ENCODE measurements around the gene PIGR. TPM values are rescaled to one million over a fixed set of nuclear protein-coding genes. Genes with fewer than 3 reads are reported as not detected.

The PIGR gene
- total RNA-seq, 1 experiment from 2014 or later, result not detected

- no peak overlapping the region for H3K18ac ChIP-seq (ENCODE audit: insufficient read length, low read depth, low read length)
- WGBS (ENCODE audit: extremely low coverage, insufficient read length, low lambda C conversion rate), result no CpG with 5 or more reads among the region's 8 CpGs
- Mint-ChIP-seq H3K4me3 (no peak overlapping the region), H3K36me3 (ENCODE audit: insufficient read depth in 1 of 3, low read depth in 3 of 3) (no peaks in the 10 kb centered on the region), H3K27ac (no peak overlapping the region), H3K4me1 (peaks cover 2 to 3% of the 10 kb centered on the region in 2 experiments; a peak in 2 of 4 replicates), H3K9me3 (no peaks in the 10 kb centered on the region), H3K27me3 (ENCODE audit: low read depth) (peaks cover 4% of the 10 kb centered on the region; the same call in 1 of the 2 replicates)
- H3K27ac ChIP-seq (ENCODE audit: insufficient read length, low read depth, low read length), result no peak overlapping the region
- no peak overlapping the region for H4K91ac ChIP-seq (ENCODE audit: insufficient read length, low read depth, low read length)
- H3K9me3 ChIP-seq (ENCODE audit: control insufficient read depth, low read depth, low read length), result no peaks in the 10 kb centered on the region
- H2BK5ac ChIP-seq (ENCODE audit: insufficient read length, low read length), result no peak overlapping the region
- H3K56ac ChIP-seq (ENCODE audit: insufficient read length, low read depth, low read length), result no peak overlapping the region
- no peak overlapping the region for H2AFZ ChIP-seq (ENCODE audit: low read length)
- H2BK12ac ChIP-seq (ENCODE audit: insufficient read length, low read depth, low read length), result no peak overlapping the region
- H3K9ac ChIP-seq (ENCODE audit: extremely low read depth, insufficient read length, low read length), result no peak overlapping the region
- no peak overlapping the region for H3K4ac ChIP-seq (ENCODE audit: low read depth, low read length)
- no peaks in the 10 kb centered on the region for H4K20me1 ChIP-seq (ENCODE audit: control insufficient read depth, insufficient read depth, insufficient read length)
- no peak overlapping the region for H3T11ph ChIP-seq (ENCODE audit: low read length)
- no peaks in the 10 kb centered on the region for H3K79me1 ChIP-seq (ENCODE audit: insufficient read depth, low read depth, low read length, poor library complexity, severe bottlenecking)
- no peak overlapping the region for H2BK120ac ChIP-seq (ENCODE audit: low read depth, low read length, poor library complexity, severe bottlenecking)
- no peak overlapping the region for H4K5ac ChIP-seq (ENCODE audit: insufficient read length, low read depth, low read length)
- no peak overlapping the region for H3K23ac ChIP-seq (ENCODE audit: insufficient read length, low read depth, low read length)
- no peaks in the 10 kb centered on the region for H3K4me1 ChIP-seq (ENCODE audit: insufficient read depth, low read length)
- no peak overlapping the region for H2BK15ac ChIP-seq (ENCODE audit: low read depth, low read length)
- no peak for TF ChIP-seq CTCF (conservative IDR thresholded peaks at IDR 0.05)
- H3K27me3 ChIP-seq (ENCODE audit: insufficient read depth, low read length), result no peaks in the 10 kb centered on the region
- H3K14ac ChIP-seq (ENCODE audit: insufficient read depth, low read length), result no peak overlapping the region
- no peak overlapping the region for H2AK5ac ChIP-seq (ENCODE audit: insufficient read length, low read length)
- no peak overlapping the region for H3K4me2 ChIP-seq (ENCODE audit: insufficient read depth, insufficient read length, low read length)
- no peak overlapping the region for H2BK20ac ChIP-seq (ENCODE audit: low read depth, low read length, poor library complexity, severe bottlenecking)
- no peaks in the 10 kb centered on the region for H3K23me2 ChIP-seq (ENCODE audit: insufficient read length, low read depth, low read length, poor library complexity, severe bottlenecking)
- no peaks in the 10 kb centered on the region for H3K79me2 ChIP-seq (ENCODE audit: insufficient read depth, low read length)
- H4K8ac ChIP-seq (replicated peaks; ENCODE audit: insufficient read length, low read depth, low read length), result no peak overlapping the region
- DNase-seq, result no peak
Measured at GRCh38 chr1:206932177-206932576, 14.1 kb downstream of the PIGR start.

Data from H9 (cell line).